Brain microvascular endothelial cell (primary cell): ENCODE measurements around the gene IFNAR1.

Experiments used
- DNase-seq: peaks from one replicate; pipeline ENCODE4 v3.0.0-alpha.2; 2020
- H3K27ac ChIP-seq: fragments of 250-450 bp; sonication (Bioruptor Pico); 2 replicates; pipeline ENCODE4 v1.5.1; 2020; ENCODE audit warnings: mild to moderate bottlenecking, moderate library complexity
- H3K27me3 ChIP-seq: fragments of 250-450 bp; sonication (Bioruptor Pico); replicated peaks from 2 replicates; pipeline ENCODE4 v1.5.1; 2020; ENCODE audit warnings: mild to moderate bottlenecking
- H3K36me3 ChIP-seq: fragments of 250-450 bp; sonication (Bioruptor Pico); replicated peaks from 2 replicates; pipeline ENCODE4 v1.5.1; 2020; ENCODE audit warnings: mild to moderate bottlenecking
- H3K4me3 ChIP-seq: 2 replicates; pipeline ENCODE4 v1.5.1; 2011; ENCODE audit warnings: low read depth, mild to moderate bottlenecking, control low read depth, low read length, moderate library complexity
- CTCF ChIP-seq: IDR thresholded peaks from 2 replicates; pipeline ENCODE4 v1.5.1; 2011; ENCODE audit warnings: low read depth, mild to moderate bottlenecking, moderate library complexity, low read length, control low read depth, inconsistent platforms; ENCODE audit errors: missing control alignments
- in situ Hi-C: cut with HindIII; loops from 2 replicates; pipeline ENCODE4 v1.10.0; 2017; ENCODE audit warnings: low sequenced_read_pairs, low pct_ligation_motif_present

The IFNAR1 gene

GRCh38 chr21:33324291-33325221 is at the start of gene IFNAR1:
Gene IFNAR1 (plus strand): TSS chr21:33324970. CDS start chr21:33325056, 86 bp downstream.
- in situ Hi-C loops, result no loop called here
- Histone ChIP-seq H3K36me3 (no peaks in the 10 kb centered on the region), H3K27me3 (no peaks in the 10 kb centered on the region), H3K27ac (peak within 1 kb of the TSS; percentile 95), H3K4me3 (peak within 1 kb of the TSS; percentile 97)
- DNase-seq, result peak; percentile 94
- peak; percentile 1 for TF ChIP-seq CTCF

GRCh38 chr21:33278721-33279120 is 46.0 kb upstream of the IFNAR1 start:
- no peak for DNase-seq
- Histone ChIP-seq H3K27me3 (no peaks in the 10 kb centered on the region), H3K27ac (no peak overlapping the region), H3K4me3 (no peak overlapping the region), H3K36me3 (peaks cover 13% of the 10 kb centered on the region)
- TF ChIP-seq CTCF, result no peak
- in situ Hi-C loops, result no loop called here

- H3K27me3 ChIP-seq, result no peaks in the 10 kb centered on the region
- H3K36me3 ChIP-seq, result peaks cover 16% of the 10 kb centered on the region
- no peak for TF ChIP-seq CTCF
- H3K27ac ChIP-seq, result no peak overlapping the region
- DNase-seq, result no peak
- H3K4me3 ChIP-seq, result no peak overlapping the region
- in situ Hi-C loops, result no loop called here
These were observed 45.4 kb upstream of the IFNAR1 start for GRCh38 chr21:33279330-33279820.

- no peaks in the 10 kb centered on the region for H3K27me3 ChIP-seq
- H3K36me3 ChIP-seq, result peaks cover 20% of the 10 kb centered on the region
- no peak overlapping the region for H3K4me3 ChIP-seq
- no peak for TF ChIP-seq CTCF
- DNase-seq, result no peak
- in situ Hi-C loops, result no loop called here
- no peak overlapping the region for H3K27ac ChIP-seq
These were observed 43.6 kb upstream of the IFNAR1 start for GRCh38 chr21:33281096-33281652.

GRCh38 chr21:33283203-33283602 is 41.6 kb upstream of the IFNAR1 start:
- TF ChIP-seq CTCF, result no peak
- no peaks in the 10 kb centered on the region for H3K27me3 ChIP-seq
- in situ Hi-C loops, result no loop called here
- no peak for DNase-seq
- H3K27ac ChIP-seq, result no peak overlapping the region
- H3K36me3 ChIP-seq, result peaks cover 17% of the 10 kb centered on the region
- no peak overlapping the region for H3K4me3 ChIP-seq
